Stimulated activated CD4-positive, alpha-beta T cell treated with anti-CD3 and anti-CD28 coated beads, Interleukin-2, amount 100 ng/mL, for 48 hours (primary cell): ENCODE measurements around the gene HTT.

Experiments
- DNase-seq, 2 donors: peaks; one replicate each; pipeline ENCODE4 v3.0.0-alpha.2; 2020

HTT gene

GRCh38 chr4:3225071-3225850 is 150.8 kb downstream of the HTT start:
- DNase-seq: no peak

GRCh38 chr4:3225936-3226335 is 151.5 kb downstream of the HTT start:
- DNase-seq: no peak

DNA sequence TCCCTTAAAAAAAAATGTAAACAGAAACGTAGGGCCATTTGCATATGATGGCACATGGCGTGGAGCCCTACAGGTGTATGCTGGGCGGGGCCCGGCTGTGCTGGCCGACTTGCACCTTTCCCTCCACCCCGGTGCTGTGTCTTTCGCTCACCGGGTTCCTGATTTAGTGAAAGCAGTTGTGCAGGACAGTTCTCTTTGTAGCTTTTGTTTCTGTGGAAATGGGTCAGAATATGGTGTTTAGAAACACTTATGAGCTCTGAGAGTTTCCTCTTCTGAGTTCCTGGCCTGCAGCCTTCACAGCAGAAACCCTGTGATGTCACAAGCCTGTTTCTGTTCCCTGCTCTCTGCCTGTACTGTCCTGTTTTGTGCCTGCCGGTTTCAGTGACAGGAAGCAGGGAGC is 152.0 kb downstream of the HTT start:
- DNase-seq: no peak

GRCh38 chr4:3226944-3227343 is 152.5 kb downstream of the HTT start:
- DNase-seq: no peak

DNA sequence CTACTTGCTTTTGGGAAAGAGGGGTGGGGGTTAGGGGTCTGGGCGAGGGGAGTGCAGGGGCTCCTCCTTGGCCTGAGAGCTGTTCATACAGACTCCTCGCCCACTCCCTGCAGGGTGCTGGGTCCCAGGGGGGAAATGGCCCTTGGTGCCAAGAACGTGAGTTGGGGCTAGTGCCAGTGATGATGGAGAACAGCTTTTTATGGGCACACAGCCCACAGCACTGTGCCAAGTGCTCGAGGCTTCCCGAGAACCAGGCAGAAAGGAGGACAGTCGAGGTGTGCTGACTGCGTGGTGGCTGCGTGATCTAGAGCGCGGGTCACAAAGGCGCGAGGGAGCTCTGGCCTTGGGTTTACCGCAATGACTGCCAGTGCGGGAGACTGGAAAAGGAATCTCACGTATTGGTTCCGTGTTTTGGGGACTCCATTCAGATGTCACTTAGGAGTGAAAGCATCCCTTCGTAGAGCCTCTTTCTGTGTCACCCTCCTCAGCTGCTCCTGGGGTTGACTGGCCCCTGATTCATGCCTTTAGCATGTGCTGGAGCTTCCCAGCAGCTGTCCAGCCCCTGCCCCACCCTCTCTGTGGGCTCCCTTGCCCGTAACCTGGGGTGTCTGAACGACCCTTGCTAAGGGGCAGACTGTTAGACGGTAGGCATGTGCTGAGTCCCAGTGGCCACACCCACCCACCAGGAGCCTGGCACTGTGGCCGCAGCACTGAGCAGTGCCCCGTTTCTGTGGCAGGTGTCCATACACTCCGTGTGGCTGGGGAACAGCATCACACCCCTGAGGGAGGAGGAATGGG is 153.6 kb downstream of the HTT start:
- no peak for DNase-seq

- DNase-seq: no peak
Observed at GRCh38 chr4:3228881-3229280, 154.4 kb downstream of the HTT start.

DNA sequence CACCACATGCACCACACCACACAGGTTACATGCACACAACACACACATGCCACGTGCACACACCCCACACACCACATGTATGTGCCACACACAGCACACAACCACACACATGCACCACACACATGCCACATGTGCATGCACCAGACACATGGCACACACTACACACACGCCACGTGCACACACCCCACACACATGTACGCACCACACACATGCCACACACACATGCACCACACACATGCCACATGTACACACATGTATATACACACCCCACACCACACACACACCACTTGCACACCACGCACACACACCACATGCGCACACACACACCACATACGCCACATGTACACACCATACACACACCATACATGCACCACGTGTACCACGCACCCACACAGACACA is 154.8 kb downstream of the HTT start:
- DNase-seq: no peak

DNA sequence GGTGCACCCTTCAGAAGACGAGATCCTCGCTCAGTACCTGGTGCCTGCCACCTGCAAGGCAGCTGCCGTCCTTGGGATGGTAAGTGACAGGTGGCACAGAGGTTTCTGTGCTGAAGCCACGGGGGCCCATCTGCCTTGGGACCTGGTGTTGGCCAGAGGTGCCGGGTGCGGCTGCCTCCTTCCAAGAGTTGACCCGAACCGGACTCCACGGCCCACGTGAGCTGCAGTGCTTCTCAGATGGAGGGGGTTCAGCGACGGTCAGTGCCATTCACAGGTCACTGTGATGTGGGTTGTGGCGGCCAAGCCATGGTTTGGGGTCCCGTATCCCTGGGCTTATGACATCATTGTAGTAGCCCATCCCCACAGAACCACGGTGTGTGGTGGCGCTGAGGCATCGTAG is 155.5 kb downstream of the HTT start:
- no peak for DNase-seq

DNA sequence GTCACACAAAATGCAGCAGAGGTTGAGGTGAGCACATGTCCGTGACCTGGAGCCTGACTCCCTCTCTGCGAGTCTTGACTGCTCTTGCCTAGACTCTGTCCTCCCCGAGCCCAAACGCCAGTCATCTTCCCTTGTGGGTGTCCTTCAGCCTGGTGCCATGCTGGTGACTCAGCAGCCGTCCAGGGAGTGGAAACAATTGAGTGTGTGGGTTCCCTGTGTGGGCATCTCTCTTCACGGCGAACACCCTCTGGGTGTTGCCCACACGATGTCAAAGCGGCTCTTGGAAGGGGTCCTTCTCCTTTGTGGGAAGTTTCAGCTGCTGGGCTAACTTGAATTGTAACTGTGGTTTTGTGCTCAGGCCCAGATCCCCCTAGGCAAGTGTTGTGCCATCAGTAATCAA is 157.0 kb downstream of the HTT start:
- DNase-seq: no peak

DNA sequence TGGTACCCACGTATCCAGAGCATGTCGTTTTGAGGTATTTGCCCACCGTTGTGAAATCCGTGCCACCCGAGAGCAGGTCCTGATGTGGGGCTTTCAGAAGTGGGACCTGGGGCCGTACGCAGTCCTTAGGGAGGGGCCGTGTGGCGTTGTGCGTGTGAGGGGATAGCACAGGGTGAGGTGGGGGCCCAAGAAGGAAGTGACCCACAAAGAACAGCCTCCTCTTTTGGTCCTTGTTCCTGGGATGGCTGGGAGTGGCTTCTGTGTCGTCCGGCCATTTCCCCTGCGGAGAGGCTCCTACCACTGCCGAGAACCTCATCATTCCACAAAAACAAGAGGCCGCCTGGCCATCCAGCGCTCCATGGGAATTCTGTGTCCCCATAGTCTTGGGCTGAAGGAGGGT is 157.5 kb downstream of the HTT start:
- no peak for DNase-seq

- DNase-seq: no peak
Observed at GRCh38 chr4:3232871-3233271, 158.4 kb downstream of the HTT start.

DNA sequence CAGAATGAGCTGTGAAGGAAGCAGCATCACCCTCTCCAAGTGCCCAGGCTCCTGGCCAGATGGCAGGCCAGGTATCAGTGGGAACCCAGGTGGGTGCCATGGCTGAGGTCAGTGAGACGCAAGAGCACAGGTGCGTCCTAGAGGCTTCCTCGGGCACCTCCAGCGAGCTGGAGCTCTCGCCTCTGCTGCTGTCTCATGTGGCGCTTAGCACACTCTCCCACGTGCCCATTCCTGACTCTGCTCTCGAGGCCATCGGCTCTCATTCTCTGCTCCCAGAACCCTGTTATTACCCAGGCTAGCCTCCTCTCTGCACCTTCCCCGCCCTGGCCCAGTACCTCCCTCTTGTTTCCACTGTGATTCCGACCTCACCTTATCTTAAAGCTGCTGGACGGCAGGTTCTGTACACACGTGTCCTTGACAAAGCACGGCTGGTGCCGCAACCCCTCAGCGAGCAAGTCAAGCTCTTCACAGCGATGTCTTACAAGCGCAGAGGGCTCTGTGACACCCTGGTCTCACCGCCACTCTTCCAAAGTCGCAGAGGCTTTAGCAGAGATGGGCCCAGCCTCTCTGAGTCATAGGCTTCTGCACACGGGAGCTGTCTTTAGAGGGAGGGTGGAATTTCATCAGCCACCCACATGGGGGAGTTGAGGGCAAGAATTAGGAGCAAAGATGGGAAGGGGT is 159.1 kb downstream of the HTT start:
- DNase-seq: no peak

- no peak for DNase-seq
Observed at GRCh38 chr4:3234171-3235029, 159.9 kb downstream of the HTT start.

DNA sequence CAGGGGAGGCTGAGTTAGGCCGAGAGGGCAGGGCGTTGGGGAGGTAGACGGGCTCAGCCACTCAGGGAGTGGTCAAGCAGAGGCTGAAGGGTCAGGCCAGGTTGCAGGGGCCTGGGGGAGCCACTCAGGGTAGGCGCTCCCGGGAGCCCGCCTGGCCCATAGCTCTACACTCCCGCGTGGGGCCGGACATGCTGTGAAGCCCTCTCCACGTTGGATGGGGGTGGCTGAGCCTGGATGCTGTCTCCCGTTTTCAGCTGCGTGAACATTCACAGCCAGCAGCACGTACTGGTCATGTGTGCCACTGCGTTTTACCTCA is 160.5 kb downstream of the HTT start:
- DNase-seq: no peak

DNA sequence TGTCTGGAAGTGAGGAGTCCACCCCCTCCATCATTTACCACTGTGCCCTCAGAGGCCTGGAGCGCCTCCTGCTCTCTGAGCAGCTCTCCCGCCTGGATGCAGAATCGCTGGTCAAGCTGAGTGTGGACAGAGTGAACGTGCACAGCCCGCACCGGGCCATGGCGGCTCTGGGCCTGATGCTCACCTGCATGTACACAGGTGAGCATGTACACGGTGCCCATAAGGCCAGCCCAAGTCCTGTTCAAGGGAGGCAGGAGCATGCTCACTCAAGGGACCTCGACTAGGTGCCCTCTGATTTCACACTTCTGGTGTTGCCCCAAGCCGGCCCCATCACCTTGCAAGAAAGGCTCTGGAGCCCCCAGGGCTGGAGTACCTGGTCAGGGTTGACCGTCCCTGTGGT is 161.1 kb downstream of the HTT start:
- DNase-seq: no peak

GRCh38 chr4:3236326-3236878 is 161.9 kb downstream of the HTT start:
- no peak for DNase-seq

GRCh38 chr4:3237266-3237665 is 162.8 kb downstream of the HTT start:
- no peak for DNase-seq

DNA sequence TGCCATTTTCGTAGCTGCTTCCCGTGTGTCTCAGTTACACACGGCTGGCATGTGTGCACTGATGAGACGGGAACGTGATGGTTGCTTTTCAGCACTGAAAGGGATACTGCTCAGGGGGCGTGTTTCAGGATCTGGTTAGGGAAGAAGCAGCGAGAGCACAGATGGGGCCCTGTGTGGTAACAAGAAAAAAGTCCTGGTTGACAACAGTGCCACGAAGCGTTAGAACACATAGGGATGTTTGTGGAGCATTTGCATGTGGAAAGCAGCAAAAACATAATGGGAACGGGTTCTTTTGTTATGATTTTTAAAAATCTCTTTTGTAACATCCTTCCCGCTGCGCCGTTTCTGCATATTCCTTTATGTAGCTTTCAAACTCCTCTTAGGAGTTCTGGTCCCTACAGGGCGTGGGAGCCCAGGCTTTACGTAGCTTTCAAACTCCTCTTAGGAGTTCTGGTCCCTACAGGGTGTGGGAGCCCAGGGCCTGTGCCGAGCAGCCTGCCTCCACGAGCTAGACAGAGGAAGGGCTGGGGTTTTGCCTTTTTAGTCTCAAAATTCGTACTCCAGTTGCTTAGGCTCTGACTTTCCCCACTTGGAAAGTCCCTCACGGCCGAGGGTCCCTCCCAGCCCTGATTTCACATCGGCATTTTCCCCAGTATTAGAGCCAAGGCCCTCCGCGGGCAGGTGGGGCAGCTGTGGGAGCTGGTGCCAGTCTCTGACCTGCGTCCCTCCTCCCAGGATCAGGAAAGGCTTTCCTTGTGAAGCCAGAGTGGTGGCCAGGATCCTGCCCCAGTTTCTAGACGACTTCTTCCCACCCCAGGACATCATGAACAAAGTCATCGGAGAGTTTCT is 163.5 kb downstream of the HTT start:
- DNase-seq: no peak

DNA sequence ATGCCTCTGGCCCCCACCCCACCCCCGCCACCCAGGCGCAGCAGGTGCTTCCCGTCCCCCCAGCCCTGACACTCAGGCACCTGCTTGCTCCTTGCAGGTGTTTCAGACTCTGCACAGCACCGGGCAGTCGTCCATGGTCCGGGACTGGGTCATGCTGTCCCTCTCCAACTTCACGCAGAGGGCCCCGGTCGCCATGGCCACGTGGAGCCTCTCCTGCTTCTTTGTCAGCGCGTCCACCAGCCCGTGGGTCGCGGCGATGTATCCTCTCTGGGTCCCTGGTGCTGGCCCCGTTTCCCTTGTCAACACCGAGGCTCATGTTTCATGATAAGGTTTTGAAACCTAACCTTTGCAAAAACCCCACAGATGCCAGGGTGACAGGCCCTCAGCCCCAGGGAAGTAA is 164.2 kb downstream of the HTT start:
- DNase-seq: no peak

DNA sequence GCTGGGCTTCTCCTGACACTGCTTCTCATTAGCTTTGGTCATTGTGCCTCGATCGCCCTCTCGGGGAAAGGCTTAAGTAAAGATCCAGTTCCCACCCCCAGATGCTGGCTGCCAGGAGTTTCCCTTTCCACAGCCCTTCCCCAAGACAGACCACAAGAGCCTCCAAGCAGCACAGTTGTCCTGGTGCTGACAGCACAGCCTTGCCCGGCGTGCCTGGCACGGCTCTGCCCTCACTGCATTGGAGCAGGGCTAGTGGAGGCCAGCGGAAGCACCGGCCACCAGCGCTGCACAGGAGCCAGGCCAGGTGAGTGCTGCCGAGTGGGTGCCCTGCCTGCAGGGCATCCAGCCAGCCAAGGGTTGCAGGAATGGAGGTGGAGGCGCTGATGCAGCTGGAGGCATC is 164.8 kb downstream of the HTT start:
- DNase-seq: no peak

DNA sequence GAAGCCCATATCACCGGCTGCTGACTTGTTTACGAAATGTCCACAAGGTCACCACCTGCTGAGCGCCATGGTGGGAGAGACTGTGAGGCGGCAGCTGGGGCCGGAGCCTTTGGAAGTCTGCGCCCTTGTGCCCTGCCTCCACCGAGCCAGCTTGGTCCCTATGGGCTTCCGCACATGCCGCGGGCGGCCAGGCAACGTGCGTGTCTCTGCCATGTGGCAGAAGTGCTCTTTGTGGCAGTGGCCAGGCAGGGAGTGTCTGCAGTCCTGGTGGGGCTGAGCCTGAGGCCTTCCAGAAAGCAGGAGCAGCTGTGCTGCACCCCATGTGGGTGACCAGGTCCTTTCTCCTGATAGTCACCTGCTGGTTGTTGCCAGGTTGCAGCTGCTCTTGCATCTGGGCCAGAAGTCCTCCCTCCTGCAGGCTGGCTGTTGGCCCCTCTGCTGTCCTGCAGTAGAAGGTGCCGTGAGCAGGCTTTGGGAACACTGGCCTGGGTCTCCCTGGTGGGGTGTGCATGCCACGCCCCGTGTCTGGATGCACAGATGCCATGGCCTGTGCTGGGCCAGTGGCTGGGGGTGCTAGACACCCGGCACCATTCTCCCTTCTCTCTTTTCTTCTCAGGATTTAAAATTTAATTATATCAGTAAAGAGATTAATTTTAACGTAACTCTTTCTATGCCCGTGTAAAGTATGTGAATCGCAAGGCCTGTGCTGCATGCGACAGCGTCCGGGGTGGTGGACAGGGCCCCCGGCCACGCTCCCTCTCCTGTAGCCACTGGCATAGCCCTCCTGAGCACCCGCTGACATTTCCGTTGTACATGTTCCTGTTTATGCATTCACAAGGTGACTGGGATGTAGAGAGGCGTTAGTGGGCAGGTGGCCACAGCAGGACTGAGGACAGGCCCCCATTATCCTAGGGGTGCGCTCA is 165.8 kb downstream of the HTT start:
- DNase-seq: no peak
